Activated naive CD8-positive, alpha-beta T cell (primary cell): ENCODE results near the gene IVD.

Experiments used
- H3K27ac Mint-ChIP-seq: one replicate; pipeline ENCODE4 v1.8.0; 2021; ENCODE audit warnings: mixed read lengths
- H3K27me3 Mint-ChIP-seq: one replicate; pipeline ENCODE4 v1.8.0; 2021; ENCODE audit warnings: mixed read lengths
- H3K36me3 Mint-ChIP-seq: one replicate; pipeline ENCODE4 v1.8.0; 2021; ENCODE audit warnings: mixed read lengths
- H3K4me1 Mint-ChIP-seq: one replicate; pipeline ENCODE4 v1.8.0; 2021; ENCODE audit warnings: low read depth, mixed read lengths
- H3K4me3 Mint-ChIP-seq: one replicate; pipeline ENCODE4 v1.8.0; 2021; ENCODE audit warnings: mild to moderate bottlenecking, mixed read lengths
- H3K9me3 Mint-ChIP-seq: one replicate; pipeline ENCODE4 v1.8.0; 2021; ENCODE audit warnings: low read depth, mixed read lengths

The IVD gene

DNA sequence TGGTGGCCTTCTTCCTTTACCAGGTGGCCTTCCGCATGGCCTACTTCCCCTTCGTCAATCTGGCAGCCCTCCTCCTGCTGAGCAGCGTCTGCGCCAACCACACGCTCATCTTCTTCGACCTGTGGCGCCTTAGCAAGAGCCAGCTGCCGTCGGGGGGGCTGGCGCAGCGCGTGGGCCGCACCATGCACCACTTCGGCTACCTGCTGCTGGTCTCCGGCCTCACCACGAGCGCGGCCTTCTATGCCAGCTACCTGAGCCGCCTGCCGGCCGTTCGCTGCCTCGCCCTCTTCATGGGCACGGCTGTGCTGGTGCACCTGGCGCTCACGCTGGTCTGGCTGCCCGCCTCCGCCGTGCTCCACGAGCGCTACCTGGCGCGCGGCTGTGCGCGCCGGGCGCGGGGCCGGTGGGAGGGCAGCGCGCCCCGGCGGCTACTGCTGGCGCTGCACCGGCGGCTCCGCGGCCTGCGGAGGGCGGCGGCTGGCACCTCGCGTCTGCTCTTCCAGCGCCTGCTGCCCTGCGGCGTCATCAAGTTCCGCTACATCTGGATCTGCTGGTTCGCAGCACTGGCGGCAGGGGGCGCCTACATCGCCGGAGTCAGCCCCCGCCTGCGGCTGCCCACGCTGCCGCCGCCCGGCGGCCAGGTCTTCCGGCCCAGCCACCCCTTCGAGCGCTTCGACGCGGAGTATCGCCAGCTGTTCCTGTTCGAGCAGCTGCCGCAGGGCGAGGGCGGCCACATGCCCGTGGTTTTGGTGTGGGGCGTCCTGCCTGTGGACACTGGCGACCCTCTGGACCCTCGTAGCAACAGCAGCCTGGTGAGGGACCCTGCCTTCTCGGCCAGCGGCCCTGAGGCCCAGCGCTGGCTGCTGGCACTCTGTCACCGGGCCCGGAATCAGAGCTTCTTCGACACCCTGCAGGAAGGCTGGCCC lies 37.6 kb upstream of the IVD start:
- peak overlapping the region; percentile 88 for H3K4me3 Mint-ChIP-seq
- no peaks in the 10 kb centered on the region for H3K27me3 Mint-ChIP-seq
- H3K9me3 Mint-ChIP-seq, result no peaks in the 10 kb centered on the region
- peak overlapping the region; percentile 75 for H3K27ac Mint-ChIP-seq
- no peaks in the 10 kb centered on the region for H3K36me3 Mint-ChIP-seq
- H3K4me1 Mint-ChIP-seq, result peaks cover 24% of the 10 kb centered on the region

DNA sequence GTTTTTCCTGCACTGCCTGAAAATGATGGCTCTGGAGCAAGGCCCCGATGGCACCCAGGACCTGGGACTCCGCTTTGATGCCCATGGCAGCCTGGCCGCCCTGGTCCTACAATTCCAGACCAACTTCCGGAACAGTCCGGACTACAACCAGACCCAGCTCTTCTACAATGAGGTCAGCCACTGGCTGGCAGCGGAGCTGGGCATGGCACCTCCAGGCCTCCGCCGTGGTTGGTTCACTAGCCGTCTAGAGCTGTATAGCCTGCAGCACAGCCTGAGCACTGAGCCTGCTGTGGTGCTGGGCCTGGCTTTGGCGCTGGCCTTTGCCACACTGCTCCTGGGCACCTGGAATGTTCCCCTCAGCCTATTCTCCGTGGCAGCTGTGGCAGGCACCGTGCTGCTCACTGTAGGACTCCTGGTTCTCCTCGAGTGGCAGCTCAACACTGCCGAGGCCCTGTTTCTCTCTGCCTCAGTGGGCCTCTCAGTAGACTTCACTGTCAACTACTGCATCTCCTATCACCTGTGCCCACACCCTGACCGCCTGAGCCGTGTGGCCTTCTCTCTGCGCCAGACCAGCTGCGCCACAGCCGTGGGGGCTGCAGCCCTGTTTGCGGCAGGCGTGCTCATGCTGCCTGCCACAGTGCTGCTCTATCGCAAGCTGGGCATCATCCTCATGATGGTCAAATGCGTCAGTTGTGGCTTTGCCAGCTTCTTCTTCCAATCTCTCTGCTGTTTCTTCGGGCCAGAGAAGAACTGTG lies 36.7 kb upstream of the IVD start:
- no peaks in the 10 kb centered on the region for H3K9me3 Mint-ChIP-seq
- H3K27ac Mint-ChIP-seq, result peak overlapping the region; percentile 68
- H3K4me1 Mint-ChIP-seq, result peaks cover 20% of the 10 kb centered on the region
- peak overlapping the region; percentile 35 for H3K4me3 Mint-ChIP-seq
- H3K36me3 Mint-ChIP-seq, result no peaks in the 10 kb centered on the region
- no peaks in the 10 kb centered on the region for H3K27me3 Mint-ChIP-seq

DNA sequence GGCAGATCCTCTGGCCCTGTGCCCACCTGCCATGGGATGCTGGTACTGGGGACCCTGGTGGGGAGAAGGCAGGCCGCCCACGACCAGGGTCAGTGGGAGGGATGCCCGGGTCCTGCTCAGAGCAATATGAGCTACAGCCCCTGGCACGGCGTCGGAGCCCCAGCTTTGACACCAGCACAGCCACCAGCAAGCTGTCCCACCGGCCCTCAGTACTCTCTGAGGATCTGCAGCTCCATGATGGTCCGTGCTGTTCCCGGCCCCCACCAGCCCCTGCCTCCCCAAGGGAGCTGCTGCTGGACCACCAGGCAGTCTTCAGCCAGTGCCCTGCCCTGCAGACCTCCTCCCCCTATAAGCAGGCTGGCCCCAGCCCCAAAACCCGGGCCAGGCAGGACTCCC lies 36.1 kb upstream of the IVD start:
- H3K36me3 Mint-ChIP-seq, result no peaks in the 10 kb centered on the region
- no peaks in the 10 kb centered on the region for H3K9me3 Mint-ChIP-seq
- H3K27ac Mint-ChIP-seq, result no peak overlapping the region
- no peak overlapping the region for H3K4me3 Mint-ChIP-seq
- peaks cover 20% of the 10 kb centered on the region for H3K4me1 Mint-ChIP-seq
- H3K27me3 Mint-ChIP-seq, result no peaks in the 10 kb centered on the region

DNA sequence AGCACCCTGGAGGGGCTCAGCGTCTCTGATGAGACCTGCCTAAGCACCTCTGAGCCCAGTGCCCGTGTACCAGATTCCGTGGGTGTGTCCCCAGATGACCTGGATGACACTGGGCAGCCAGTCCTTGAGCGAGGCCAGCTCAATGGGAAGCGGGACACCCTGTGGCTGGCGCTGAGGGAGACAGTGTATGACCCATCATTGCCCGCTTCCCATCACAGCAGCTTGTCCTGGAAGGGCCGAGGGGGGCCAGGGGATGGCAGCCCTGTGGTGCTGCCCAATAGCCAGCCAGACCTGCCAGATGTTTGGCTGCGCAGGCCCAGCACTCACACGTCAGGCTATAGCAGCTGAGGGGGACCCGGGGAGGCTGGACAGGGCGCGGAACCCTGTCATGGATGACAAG lies 35.6 kb upstream of the IVD start:
- Mint-ChIP-seq H3K27ac (no peak overlapping the region), H3K9me3 (no peaks in the 10 kb centered on the region), H3K4me1 (peaks cover 20% of the 10 kb centered on the region), H3K4me3 (no peak overlapping the region), H3K36me3 (no peaks in the 10 kb centered on the region), H3K27me3 (no peaks in the 10 kb centered on the region)

DNA sequence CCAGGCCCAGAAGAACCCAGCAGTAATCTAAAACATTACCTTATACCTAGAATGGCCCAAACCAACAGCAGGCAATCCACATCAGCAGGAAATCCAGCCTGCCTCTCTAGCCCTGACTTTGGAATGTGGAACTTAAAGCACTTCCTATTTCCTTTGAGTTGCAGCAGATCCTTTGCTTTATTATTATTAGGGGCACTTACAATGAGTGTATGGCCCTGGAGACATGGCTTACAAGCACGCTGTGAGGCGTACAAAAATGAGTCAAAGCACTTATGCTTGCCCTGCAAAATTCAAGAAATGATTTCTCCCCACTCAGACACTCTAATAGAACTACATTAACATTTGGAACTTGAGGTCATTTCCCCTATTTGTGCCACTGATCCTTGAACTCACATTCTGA lies 32.6 kb upstream of the IVD start:
- Mint-ChIP-seq H3K4me3 (no peak overlapping the region), H3K27ac (no peak overlapping the region), H3K36me3 (no peaks in the 10 kb centered on the region), H3K4me1 (peaks cover 3% of the 10 kb centered on the region), H3K27me3 (no peaks in the 10 kb centered on the region), H3K9me3 (no peaks in the 10 kb centered on the region)

DNA sequence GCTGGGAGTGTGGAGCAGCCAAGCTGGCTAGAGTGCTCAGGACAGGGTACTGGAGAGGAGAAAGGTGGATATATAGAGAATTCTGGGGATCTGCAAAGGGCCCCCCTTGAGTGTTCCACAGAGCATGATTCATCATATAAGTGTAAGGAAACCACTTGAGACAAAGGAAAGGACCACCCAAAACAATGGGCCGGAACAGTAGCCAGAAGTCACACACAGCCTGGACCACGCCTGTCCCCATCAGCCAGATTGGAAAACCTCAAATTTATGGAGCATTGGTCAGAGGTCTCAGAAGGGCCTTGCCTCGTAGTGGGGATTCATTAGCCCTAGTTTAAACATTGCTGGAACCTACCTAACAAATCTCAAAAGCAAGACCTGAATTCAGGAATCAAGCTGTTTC lies 28.0 kb upstream of the IVD start:
- H3K9me3 Mint-ChIP-seq, result no peaks in the 10 kb centered on the region
- no peak overlapping the region for H3K4me3 Mint-ChIP-seq
- no peak overlapping the region for H3K27ac Mint-ChIP-seq
- no peaks in the 10 kb centered on the region for H3K27me3 Mint-ChIP-seq
- no peaks in the 10 kb centered on the region for H3K36me3 Mint-ChIP-seq
- peaks cover 2% of the 10 kb centered on the region for H3K4me1 Mint-ChIP-seq

DNA sequence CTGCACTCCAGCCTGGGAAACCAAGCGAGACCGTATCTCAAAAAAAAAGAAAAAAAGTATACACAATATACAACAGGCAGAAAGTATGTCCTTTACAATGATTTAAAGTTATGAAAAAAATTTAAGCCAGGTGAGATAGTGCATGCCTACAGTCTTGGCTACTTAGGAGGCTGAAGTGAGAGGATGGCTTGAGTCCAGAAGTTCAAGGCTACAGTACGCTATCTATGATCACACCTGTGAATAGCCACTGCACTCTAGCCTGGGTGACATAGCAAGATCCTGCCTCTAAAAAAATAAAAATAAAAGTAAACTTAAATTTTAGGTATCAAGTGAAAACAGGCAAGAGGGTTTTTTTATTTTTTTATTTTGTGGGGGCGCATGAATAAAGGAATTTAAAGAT lies 26.2 kb upstream of the IVD start:
- peaks cover 9% of the 10 kb centered on the region for H3K4me1 Mint-ChIP-seq
- no peaks in the 10 kb centered on the region for H3K9me3 Mint-ChIP-seq
- H3K36me3 Mint-ChIP-seq, result peaks cover 2% of the 10 kb centered on the region
- no peak overlapping the region for H3K27ac Mint-ChIP-seq
- no peak overlapping the region for H3K4me3 Mint-ChIP-seq
- no peaks in the 10 kb centered on the region for H3K27me3 Mint-ChIP-seq

DNA sequence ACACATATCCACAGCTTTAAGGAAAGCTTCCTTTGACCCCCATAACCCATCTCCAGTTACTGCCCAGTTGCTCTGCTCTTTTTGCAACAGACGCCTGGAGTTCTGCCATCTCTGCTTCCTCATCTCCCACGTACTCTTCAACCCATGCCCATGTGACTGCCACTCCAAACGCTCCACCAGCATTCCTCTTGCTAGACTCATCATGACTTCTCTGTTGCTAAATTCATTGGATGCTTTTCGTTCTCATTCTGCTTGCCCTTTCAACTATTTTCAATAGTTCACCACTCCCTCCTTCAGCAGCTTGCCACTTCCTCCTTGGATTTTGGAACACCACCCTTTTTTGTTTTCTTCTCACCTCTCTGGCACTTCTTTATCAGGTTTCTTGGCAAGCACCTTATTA lies 25.7 kb upstream of the IVD start:
- Mint-ChIP-seq H3K27ac (no peak overlapping the region), H3K4me1 (peaks cover 9% of the 10 kb centered on the region), H3K4me3 (no peak overlapping the region), H3K27me3 (no peaks in the 10 kb centered on the region), H3K9me3 (no peaks in the 10 kb centered on the region), H3K36me3 (peaks cover 2% of the 10 kb centered on the region)

DNA sequence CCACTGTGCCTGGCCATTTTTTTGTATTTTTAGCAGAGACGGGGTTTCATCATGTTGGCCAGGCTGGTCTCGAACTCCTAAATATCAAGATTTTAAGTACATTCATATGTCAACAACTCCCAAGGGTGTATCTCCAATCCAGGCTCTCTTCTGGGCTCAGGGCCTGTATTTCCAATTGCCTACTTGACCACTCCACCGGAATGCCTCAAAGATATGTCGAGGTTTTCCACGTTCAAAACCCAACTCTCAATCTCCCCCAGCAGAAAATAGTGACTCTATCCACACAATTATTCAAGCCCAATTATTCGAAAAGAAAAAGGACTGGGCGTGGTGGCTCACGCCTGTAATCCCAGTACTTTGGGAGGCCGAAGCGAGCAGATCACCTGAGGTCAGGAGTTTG lies 25.0 kb upstream of the IVD start:
- H3K4me1 Mint-ChIP-seq, result peaks cover 9% of the 10 kb centered on the region
- H3K27ac Mint-ChIP-seq, result no peak overlapping the region
- H3K9me3 Mint-ChIP-seq, result no peaks in the 10 kb centered on the region
- H3K4me3 Mint-ChIP-seq, result no peak overlapping the region
- peaks cover 2% of the 10 kb centered on the region for H3K36me3 Mint-ChIP-seq
- no peaks in the 10 kb centered on the region for H3K27me3 Mint-ChIP-seq

DNA sequence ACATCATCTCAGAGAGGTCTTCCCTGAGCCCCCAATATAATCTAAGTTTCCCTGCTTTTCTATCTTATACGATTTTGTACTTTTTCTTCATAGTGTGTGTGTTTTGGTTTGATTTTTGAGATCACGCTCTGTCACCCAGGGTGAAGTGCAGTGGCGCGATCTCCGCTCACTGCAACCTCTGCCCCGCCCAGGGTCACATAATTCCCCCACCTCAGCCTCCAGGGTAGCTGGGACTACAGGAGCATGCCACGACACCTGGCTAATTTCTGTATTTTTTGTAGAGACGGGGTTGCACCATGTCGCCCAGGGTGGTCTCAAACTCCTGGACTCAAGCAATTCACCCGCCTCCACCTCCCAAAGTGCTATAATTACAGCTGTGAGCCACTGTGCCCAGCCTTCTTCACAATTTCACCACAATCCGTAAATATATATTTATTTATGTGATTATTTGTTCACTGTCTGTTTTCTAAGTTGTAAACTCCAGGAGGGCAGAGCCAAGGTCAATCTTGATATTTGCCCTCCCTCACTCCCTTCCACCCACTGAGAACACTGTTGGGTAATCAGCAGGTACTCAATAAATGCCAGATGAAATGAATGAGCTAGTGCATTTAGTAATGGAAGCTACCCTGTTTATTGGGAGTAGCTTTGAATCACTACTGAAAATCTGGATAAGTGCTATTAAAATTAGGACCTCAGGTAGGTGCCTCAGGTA lies 23.6 kb upstream of the IVD start:
- Mint-ChIP-seq H3K36me3 (peaks cover 2% of the 10 kb centered on the region), H3K27me3 (no peaks in the 10 kb centered on the region), H3K4me1 (peaks cover 9% of the 10 kb centered on the region), H3K9me3 (no peaks in the 10 kb centered on the region), H3K4me3 (no peak overlapping the region), H3K27ac (no peak overlapping the region)

DNA sequence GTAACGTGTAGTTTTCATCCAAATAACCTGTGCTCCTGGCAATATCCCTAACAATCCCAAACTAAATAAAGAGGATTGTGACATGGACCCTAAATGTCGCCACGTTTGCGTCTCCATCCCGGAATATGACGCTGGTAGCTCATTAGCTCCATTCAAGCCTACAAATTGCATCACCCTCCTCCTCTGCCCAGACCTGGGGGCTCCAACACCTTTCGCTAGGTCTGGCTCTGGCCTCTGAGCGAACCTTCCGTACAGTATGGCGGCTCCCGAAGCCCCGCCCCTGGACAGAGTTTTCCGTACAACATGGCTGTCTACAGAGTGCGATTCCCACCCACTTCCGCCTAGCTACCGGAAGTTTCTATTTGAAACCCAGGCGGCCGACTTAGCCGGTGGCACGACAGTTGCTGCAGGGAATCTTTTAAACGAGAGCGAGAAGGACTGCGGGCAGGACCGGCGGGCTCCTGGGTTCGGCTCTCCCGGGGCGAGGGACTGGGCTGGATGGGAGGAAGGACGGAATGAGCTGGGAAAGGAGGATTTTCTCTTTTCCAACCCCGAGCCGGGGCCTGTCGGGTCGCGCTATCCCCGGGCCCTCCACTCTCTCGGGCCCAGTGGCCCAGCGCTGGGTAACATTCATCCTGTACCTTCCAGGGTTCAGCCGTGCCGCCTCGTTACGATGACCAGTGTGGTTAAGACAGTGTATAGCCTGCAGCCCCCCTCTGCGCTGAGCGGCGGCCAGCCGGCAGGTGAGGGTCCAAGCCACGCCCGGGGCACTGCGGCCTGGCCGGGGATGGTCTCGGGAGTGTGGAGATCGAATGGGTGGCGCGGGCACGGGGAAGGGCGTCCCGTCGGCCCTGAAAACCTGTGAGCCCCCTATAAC lies 22.8 kb upstream of the IVD start, which contains the start of gene KNSTRN:
KNSTRN (plus strand) TSS at position 142 of the 877 bp plus-strand sequence; CDS start at position 257, 115 bp downstream.
- no peaks in the 10 kb centered on the region for H3K27me3 Mint-ChIP-seq
- no peaks in the 10 kb centered on the region for H3K9me3 Mint-ChIP-seq
- H3K27ac Mint-ChIP-seq, result peak within 1 kb of the TSS; percentile 41
- H3K4me3 Mint-ChIP-seq, result peak within 1 kb of the TSS; percentile 92
- peaks cover 7% of the 10 kb centered on the region for H3K36me3 Mint-ChIP-seq
- H3K4me1 Mint-ChIP-seq, result peaks cover 9% of the 10 kb centered on the region

DNA sequence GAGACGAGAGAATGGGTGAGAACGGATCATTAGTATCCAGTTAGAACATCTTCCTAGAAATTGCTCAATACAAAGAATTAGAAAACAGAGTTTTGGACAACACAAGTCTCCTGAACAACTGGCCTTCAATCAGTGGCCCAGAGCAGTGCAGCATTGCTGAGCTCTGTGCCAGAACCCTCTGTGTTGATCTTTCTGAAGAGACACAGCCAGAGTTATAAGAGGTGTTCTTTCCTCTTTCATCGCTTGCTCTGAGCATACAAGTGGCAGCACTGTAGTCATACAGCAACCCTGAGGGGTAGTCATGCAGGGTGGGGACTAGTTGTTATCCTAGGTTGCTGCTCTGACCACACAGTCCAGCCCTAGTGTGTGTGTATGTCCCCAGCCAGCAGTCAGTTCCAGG lies 19.1 kb upstream of the IVD start:
- Mint-ChIP-seq H3K4me1 (peaks cover 9% of the 10 kb centered on the region), H3K36me3 (peaks cover 10% of the 10 kb centered on the region), H3K27ac (no peak overlapping the region), H3K9me3 (no peaks in the 10 kb centered on the region), H3K4me3 (no peak overlapping the region), H3K27me3 (no peaks in the 10 kb centered on the region)

DNA sequence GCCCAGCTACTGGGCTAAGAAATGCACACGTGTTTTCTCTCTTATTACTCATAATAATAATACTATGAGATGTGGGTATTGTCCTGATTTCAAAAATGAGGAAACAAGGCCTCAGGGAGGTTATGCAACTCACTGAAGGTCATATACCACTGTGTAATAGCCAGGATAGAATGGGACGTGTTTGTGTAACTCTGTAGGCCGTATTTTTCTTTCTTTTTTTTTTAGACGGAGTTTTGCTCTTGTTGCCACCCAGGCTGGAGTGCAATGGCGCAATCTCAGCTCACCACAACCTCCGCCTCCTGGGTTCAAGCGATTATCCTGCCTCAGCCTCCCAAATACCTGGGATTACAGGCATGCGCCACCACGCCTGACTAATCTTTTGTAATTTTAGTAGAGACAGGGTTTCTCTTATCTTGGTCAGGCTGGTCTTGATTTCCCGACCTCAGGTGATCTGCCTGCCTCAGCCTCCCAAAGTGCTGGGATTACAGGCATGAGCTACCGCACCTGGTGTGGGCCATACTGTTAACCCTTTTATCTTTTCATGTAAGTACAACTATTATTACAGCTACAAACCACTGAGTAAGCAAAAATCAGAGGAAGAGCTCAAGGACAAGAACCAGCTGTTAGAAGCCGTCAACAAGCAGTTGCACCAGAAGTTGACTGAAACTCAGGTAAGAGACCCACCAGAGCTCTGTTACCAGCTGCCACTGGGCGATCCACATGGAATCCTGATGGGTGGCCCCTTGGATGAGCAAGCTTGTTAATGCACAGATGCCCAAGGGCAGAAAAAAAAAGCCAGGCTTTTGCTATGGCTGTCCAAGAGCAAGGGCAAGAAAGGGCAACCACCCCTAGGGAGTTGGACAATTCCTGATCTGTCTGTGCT lies 16.4 kb upstream of the IVD start:
- H3K9me3 Mint-ChIP-seq, result no peaks in the 10 kb centered on the region
- H3K36me3 Mint-ChIP-seq, result peaks cover 8% of the 10 kb centered on the region
- no peak overlapping the region for H3K27ac Mint-ChIP-seq
- no peak overlapping the region for H3K4me3 Mint-ChIP-seq
- H3K27me3 Mint-ChIP-seq, result no peaks in the 10 kb centered on the region
- no peaks in the 10 kb centered on the region for H3K4me1 Mint-ChIP-seq
